ENCODE measurements around the gene NTNG1.

Gene NTNG1

DNA sequence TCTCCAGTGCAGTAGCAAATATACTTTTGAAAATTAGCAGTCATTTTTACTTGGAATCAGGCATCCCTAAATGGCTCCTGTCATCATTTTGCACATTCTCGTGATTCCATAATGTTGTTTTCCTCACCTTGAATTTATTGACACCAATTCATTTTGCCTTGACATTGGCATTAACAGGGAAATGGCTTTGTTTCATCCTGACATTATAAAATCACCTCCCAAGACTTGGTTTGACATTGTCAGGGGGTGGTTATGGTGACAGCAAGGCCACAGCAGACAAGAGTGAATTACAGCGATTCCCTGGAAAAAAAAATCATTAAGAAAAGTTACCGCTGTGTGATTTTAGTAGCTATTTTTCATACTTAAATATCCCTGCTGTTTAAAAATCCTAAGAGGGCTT lies 327.0 kb downstream of the NTNG1 start:
- H3K27me3 ChIP-seq (ENCODE audit: low read depth, low read length): no peaks in the 10 kb centered on the region

DNA sequence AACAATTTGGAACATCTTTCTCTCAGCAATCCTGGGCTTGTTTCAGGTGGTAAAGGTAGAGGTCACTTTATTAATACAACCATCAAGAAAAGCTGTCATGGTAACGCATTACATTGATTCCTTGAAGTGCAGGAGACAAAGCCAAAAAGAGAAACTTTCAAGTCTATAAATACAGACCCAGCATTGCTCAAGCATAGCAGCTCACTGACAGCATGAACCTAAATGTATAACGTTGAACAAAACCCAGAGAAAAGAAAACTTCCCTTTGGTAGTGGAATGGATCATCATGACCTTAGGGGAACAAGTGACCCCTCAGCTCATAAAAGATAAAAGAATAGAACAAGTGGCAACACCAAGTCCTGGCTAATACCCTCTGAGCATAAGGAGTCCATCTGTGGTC lies 332.2 kb downstream of the NTNG1 start:
- H3K36me3 ChIP-seq (ENCODE audit: control insufficient read depth in 1 of 2, insufficient read depth in 2 of 2, low read length in 2 of 2): no peaks in the 10 kb centered on the region

More for the DNA sequence above, 327.0 kb downstream of the NTNG1 start:
- Histone ChIP-seq H3K9me3 (ENCODE audit: control insufficient read depth in 1 of 2, low read length in 2 of 2) (no peaks in the 10 kb centered on the region), H3K36me3 (ENCODE audit: control insufficient read depth in 1 of 2, insufficient read depth in 2 of 2, low read length in 2 of 2) (no peaks in the 10 kb centered on the region), H3K4me3 (ENCODE audit: low read depth in 1 of 2, low read length in 2 of 2) (no peak overlapping the region), H3K4me1 (ENCODE audit: control insufficient read depth in 1 of 2, insufficient read depth in 2 of 2, low read length in 2 of 2) (no peaks in the 10 kb centered on the region), H3K27ac (ENCODE audit: low read length) (no peak overlapping the region)

GRCh38 chr1:107474877-107475612 lies 334.2 kb downstream of the NTNG1 start:
- Histone ChIP-seq H3K9me3 (ENCODE audit: control insufficient read depth in 1 of 2, low read length in 2 of 2) (no peaks in the 10 kb centered on the region), H3K27ac (ENCODE audit: low read length) (no peak overlapping the region), H3K4me3 (ENCODE audit: low read depth in 1 of 2, low read length in 2 of 2) (no peak overlapping the region), H3K36me3 (ENCODE audit: control insufficient read depth in 1 of 2, insufficient read depth in 2 of 2, low read length in 2 of 2) (no peaks in the 10 kb centered on the region), H3K4me1 (ENCODE audit: control insufficient read depth in 1 of 2, insufficient read depth in 2 of 2, low read length in 2 of 2) (no peaks in the 10 kb centered on the region), H3K27me3 (ENCODE audit: low read depth, low read length) (no peaks in the 10 kb centered on the region)

More for the DNA sequence above, 332.2 kb downstream of the NTNG1 start:
- Histone ChIP-seq H3K27me3 (ENCODE audit: low read depth, low read length) (no peaks in the 10 kb centered on the region), H3K9me3 (ENCODE audit: control insufficient read depth in 1 of 2, low read length in 2 of 2) (no peaks in the 10 kb centered on the region), H3K4me1 (ENCODE audit: control insufficient read depth in 1 of 2, insufficient read depth in 2 of 2, low read length in 2 of 2) (no peaks in the 10 kb centered on the region), H3K4me3 (ENCODE audit: low read depth in 1 of 2, low read length in 2 of 2) (no peak overlapping the region), H3K27ac (ENCODE audit: low read length) (no peak overlapping the region)

- Histone ChIP-seq H3K36me3 (ENCODE audit: control insufficient read depth in 1 of 2, insufficient read depth in 2 of 2, low read length in 2 of 2) (no peaks in the 10 kb centered on the region), H3K4me1 (ENCODE audit: control insufficient read depth in 1 of 2, insufficient read depth in 2 of 2, low read length in 2 of 2) (peaks cover 0 to 3% of the 10 kb centered on the region in 2 donors), H3K27ac (ENCODE audit: low read length) (no peak overlapping the region), H3K27me3 (ENCODE audit: low read depth, low read length) (no peaks in the 10 kb centered on the region), H3K9me3 (ENCODE audit: control insufficient read depth in 1 of 2, low read length in 2 of 2) (no peaks in the 10 kb centered on the region), H3K4me3 (ENCODE audit: low read depth in 1 of 2, low read length in 2 of 2) (no peak overlapping the region)
Measured at GRCh38 chr1:107477233-107477632, 336.4 kb downstream of the NTNG1 start.

- H3K9me3 ChIP-seq (ENCODE audit: control insufficient read depth in 1 of 2, low read length in 2 of 2): no peaks in the 10 kb centered on the region
- H3K27ac ChIP-seq (ENCODE audit: low read length): no peak overlapping the region
- H3K27me3 ChIP-seq (ENCODE audit: low read depth, low read length): no peaks in the 10 kb centered on the region
- no peak overlapping the region for H3K4me3 ChIP-seq (ENCODE audit: low read depth in 1 of 2, low read length in 2 of 2)
- peaks cover 0 to 3% of the 10 kb centered on the region in 2 donors for H3K4me1 ChIP-seq (ENCODE audit: control insufficient read depth in 1 of 2, insufficient read depth in 2 of 2, low read length in 2 of 2)
- no peaks in the 10 kb centered on the region for H3K36me3 ChIP-seq (ENCODE audit: control insufficient read depth in 1 of 2, insufficient read depth in 2 of 2, low read length in 2 of 2)
Measured at GRCh38 chr1:107479865-107480350, 339.1 kb downstream of the NTNG1 start.

DNA sequence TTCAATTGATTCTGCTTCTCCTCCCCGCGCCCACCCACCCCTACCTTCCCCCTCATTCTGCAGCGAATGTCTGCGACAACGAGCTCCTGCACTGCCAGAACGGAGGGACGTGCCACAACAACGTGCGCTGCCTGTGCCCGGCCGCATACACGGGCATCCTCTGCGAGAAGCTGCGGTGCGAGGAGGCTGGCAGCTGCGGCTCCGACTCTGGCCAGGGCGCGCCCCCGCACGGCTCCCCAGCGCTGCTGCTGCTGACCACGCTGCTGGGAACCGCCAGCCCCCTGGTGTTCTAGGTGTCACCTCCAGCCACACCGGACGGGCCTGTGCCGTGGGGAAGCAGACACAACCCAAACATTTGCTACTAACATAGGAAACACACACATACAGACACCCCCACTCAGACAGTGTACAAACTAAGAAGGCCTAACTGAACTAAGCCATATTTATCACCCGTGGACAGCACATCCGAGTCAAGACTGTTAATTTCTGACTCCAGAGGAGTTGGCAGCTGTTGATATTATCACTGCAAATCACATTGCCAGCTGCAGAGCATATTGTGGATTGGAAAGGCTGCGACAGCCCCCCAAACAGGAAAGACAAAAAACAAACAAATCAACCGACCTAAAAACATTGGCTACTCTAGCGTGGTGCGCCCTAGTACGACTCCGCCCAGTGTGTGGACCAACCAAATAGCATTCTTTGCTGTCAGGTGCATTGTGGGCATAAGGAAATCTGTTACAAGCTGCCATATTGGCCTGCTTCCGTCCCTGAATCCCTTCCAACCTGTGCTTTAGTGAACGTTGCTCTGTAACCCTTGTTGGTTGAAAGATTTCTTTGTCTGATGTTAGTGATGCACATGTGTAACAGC lies 339.9 kb downstream of the NTNG1 start:
- no peaks in the 10 kb centered on the region for H3K9me3 ChIP-seq (ENCODE audit: control insufficient read depth in 1 of 2, low read length in 2 of 2)
- peaks cover 0 to 3% of the 10 kb centered on the region in 2 donors for H3K4me1 ChIP-seq (ENCODE audit: control insufficient read depth in 1 of 2, insufficient read depth in 2 of 2, low read length in 2 of 2)
- H3K27me3 ChIP-seq (ENCODE audit: low read depth, low read length): no peaks in the 10 kb centered on the region
- H3K36me3 ChIP-seq (ENCODE audit: control insufficient read depth in 1 of 2, insufficient read depth in 2 of 2, low read length in 2 of 2): no peaks in the 10 kb centered on the region
- no peak overlapping the region for H3K27ac ChIP-seq (ENCODE audit: low read length)
- H3K4me3 ChIP-seq (ENCODE audit: low read depth in 1 of 2, low read length in 2 of 2): no peak overlapping the region

DNA sequence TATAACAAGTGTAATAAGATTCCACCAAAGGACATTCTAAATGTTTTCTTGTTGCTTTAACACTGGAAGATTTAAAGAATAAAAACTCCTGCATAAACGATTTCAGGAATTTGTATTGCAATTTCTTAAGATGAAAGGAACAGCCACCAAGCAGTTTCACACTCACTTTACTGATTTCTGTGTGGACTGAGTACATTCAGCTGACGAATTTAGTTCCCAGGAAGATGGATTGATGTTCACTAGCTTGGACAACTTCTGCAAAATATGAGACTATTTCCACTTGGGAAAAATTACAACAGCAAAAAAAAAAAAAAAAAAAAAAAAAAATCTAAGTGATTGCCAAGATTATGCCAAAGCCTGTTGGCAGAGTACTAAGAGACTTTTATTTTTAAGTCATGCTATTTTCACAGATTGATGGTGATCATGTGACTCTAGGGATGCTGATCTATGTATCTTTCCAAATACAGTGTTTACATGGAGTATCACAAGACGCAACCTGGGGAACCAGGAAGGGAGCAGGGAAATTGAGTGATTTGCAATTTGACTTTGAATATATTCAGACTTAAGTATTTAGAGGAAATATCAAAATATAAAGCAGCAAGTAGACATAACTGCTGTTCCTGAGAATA lies 341.0 kb downstream of the NTNG1 start:
- Histone ChIP-seq H3K27me3 (ENCODE audit: low read depth, low read length) (no peaks in the 10 kb centered on the region), H3K4me3 (ENCODE audit: low read depth in 1 of 2, low read length in 2 of 2) (no peak overlapping the region), H3K9me3 (ENCODE audit: control insufficient read depth in 1 of 2, low read length in 2 of 2) (no peaks in the 10 kb centered on the region), H3K36me3 (ENCODE audit: control insufficient read depth in 1 of 2, insufficient read depth in 2 of 2, low read length in 2 of 2) (no peaks in the 10 kb centered on the region), H3K4me1 (ENCODE audit: control insufficient read depth in 1 of 2, insufficient read depth in 2 of 2, low read length in 2 of 2) (peaks cover 0 to 3% of the 10 kb centered on the region in 2 donors), H3K27ac (ENCODE audit: low read length) (no peak overlapping the region)

- no peak overlapping the region for H3K27ac ChIP-seq (ENCODE audit: low read length)
- no peaks in the 10 kb centered on the region for H3K27me3 ChIP-seq (ENCODE audit: low read depth, low read length)
- no peaks in the 10 kb centered on the region for H3K9me3 ChIP-seq (ENCODE audit: control insufficient read depth in 1 of 2, low read length in 2 of 2)
- no peaks in the 10 kb centered on the region for H3K36me3 ChIP-seq (ENCODE audit: control insufficient read depth in 1 of 2, insufficient read depth in 2 of 2, low read length in 2 of 2)
- no peak overlapping the region for H3K4me3 ChIP-seq (ENCODE audit: low read depth in 1 of 2, low read length in 2 of 2)
- peaks cover 0 to 3% of the 10 kb centered on the region in 2 donors for H3K4me1 ChIP-seq (ENCODE audit: control insufficient read depth in 1 of 2, insufficient read depth in 2 of 2, low read length in 2 of 2)
Measured at GRCh38 chr1:107483949-107484348, 343.1 kb downstream of the NTNG1 start.

DNA sequence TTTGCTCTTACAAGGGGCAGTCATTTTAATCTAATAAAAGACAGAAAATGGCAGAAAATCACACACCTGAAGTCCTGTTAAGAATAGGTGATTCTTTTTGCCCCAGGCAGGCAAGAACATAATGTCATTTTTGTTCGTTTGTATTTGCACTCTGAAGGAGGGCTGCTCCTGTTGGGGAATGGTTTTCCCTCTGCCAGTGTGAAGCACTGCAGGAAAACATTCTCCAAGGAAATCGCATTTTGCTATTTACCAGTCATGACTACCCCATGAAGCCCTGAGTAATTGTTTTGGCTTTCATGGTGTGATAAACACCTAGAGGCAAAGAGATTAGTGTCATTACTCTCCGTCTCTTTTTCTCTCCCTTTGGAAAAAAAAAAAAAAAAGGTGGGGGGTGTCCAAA lies 345.5 kb downstream of the NTNG1 start:
- H3K27me3 ChIP-seq (ENCODE audit: low read depth, low read length): no peaks in the 10 kb centered on the region
- no peaks in the 10 kb centered on the region for H3K36me3 ChIP-seq (ENCODE audit: control insufficient read depth in 1 of 2, insufficient read depth in 2 of 2, low read length in 2 of 2)
- no peaks in the 10 kb centered on the region for H3K9me3 ChIP-seq (ENCODE audit: control insufficient read depth in 1 of 2, low read length in 2 of 2)
- no peaks in the 10 kb centered on the region for H3K4me1 ChIP-seq (ENCODE audit: control insufficient read depth in 1 of 2, insufficient read depth in 2 of 2, low read length in 2 of 2)
- H3K4me3 ChIP-seq (ENCODE audit: low read depth in 1 of 2, low read length in 2 of 2): no peak overlapping the region
- no peak overlapping the region for H3K27ac ChIP-seq (ENCODE audit: low read length)

GRCh38 chr1:107487506-107487905 lies 346.7 kb downstream of the NTNG1 start:
- no peaks in the 10 kb centered on the region for H3K4me1 ChIP-seq (ENCODE audit: control insufficient read depth in 1 of 2, insufficient read depth in 2 of 2, low read length in 2 of 2)
- H3K27ac ChIP-seq (ENCODE audit: low read length): no peak overlapping the region
- H3K4me3 ChIP-seq (ENCODE audit: low read depth in 1 of 2, low read length in 2 of 2): no peak overlapping the region
- no peaks in the 10 kb centered on the region for H3K9me3 ChIP-seq (ENCODE audit: control insufficient read depth in 1 of 2, low read length in 2 of 2)
- no peaks in the 10 kb centered on the region for H3K36me3 ChIP-seq (ENCODE audit: control insufficient read depth in 1 of 2, insufficient read depth in 2 of 2, low read length in 2 of 2)
- H3K27me3 ChIP-seq (ENCODE audit: low read depth, low read length): no peaks in the 10 kb centered on the region

DNA sequence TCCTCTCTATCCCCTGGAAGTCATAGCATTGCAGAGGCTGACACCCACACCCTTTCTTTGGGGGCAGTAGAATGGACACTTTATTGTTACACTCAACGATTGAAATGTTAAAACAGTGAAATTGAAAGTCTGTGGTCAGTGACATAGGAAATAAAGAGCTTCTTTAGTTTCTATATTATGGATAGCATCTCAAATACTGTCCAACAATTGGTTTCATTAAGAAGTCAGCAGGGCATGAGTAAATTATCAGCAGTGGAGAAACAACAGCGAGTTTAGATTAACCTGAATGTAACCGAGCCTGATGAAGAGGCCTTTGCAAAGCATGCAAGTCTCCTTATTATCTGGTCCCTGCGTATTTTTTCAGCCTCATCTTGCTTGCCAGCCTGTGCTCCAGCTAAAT lies 350.7 kb downstream of the NTNG1 start:
- Histone ChIP-seq H3K9me3 (ENCODE audit: control insufficient read depth in 1 of 2, low read length in 2 of 2) (no peaks in the 10 kb centered on the region), H3K4me1 (ENCODE audit: control insufficient read depth in 1 of 2, insufficient read depth in 2 of 2, low read length in 2 of 2) (no peaks in the 10 kb centered on the region), H3K36me3 (ENCODE audit: control insufficient read depth in 1 of 2, insufficient read depth in 2 of 2, low read length in 2 of 2) (no peaks in the 10 kb centered on the region), H3K27ac (ENCODE audit: low read length) (no peak overlapping the region), H3K4me3 (ENCODE audit: low read depth in 1 of 2, low read length in 2 of 2) (no peak overlapping the region), H3K27me3 (ENCODE audit: low read depth, low read length) (no peaks in the 10 kb centered on the region)
